Astrocyte (in vitro differentiated cells and primary cell): ENCODE data around the gene TBL2.

Source experiments
- EZH2 ChIP-seq: IDR thresholded peaks from 2 replicates; pipeline ENCODE4 v1.6.1; 2012; ENCODE audit warnings: mild to moderate bottlenecking, low read length, inconsistent platforms; ENCODE audit not compliant: insufficient read depth
- TF ChIP-seq, protein P1 (sequence below): IDR thresholded peaks from 2 replicates; pipeline ENCODE4 v1.5.1; 2011; ENCODE audit warnings: low read depth, mild to moderate bottlenecking, inconsistent platforms, low read length, moderate library complexity; ENCODE audit not compliant: insufficient read depth

DNA sequence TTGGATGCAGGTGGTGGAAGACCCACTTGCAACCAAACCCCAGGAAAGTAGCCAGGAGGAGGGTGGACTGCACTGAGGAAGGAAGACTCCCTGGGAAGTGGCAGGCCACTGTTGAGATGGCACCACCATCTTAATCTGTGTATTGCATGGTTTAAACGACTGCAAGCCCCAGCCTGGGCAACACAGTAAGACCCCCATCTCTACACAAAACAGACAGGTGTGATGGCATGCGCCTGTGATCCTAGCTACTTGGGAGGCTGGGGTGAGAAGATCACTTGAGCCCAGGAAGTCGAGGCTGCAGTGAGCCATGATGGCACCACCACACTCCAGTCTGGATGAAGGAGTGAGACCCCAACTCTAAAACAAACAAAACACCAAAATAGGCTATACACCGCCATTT is 11.2 kb downstream of the TBL2 start:
- TF ChIP-seq, protein P1, sequence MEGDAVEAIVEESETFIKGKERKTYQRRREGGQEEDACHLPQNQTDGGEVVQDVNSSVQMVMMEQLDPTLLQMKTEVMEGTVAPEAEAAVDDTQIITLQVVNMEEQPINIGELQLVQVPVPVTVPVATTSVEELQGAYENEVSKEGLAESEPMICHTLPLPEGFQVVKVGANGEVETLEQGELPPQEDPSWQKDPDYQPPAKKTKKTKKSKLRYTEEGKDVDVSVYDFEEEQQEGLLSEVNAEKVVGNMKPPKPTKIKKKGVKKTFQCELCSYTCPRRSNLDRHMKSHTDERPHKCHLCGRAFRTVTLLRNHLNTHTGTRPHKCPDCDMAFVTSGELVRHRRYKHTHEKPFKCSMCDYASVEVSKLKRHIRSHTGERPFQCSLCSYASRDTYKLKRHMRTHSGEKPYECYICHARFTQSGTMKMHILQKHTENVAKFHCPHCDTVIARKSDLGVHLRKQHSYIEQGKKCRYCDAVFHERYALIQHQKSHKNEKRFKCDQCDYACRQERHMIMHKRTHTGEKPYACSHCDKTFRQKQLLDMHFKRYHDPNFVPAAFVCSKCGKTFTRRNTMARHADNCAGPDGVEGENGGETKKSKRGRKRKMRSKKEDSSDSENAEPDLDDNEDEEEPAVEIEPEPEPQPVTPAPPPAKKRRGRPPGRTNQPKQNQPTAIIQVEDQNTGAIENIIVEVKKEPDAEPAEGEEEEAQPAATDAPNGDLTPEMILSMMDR, result no peak
- TF ChIP-seq EZH2, result no peak
